Epithelial cell of esophagus (primary cell): ENCODE results near the gene THAP8.

Experiments used
- DNase-seq: peaks from one replicate; pipeline ENCODE4 v3.0.0; 2010; ENCODE audit warnings: low read depth
- H3K4me3 ChIP-seq: 2 replicates; pipeline ENCODE4 v1.5.1; 2011; ENCODE audit warnings: mild to moderate bottlenecking, low read length, control low read depth
- CTCF ChIP-seq: IDR thresholded peaks from 2 replicates; pipeline ENCODE4 v1.5.1; 2011; ENCODE audit warnings: low read depth, mild to moderate bottlenecking, low read length, control low read depth, inconsistent platforms; ENCODE audit not compliant: insufficient read depth; ENCODE audit errors: missing control alignments

Gene THAP8

GRCh38 chr19:35986664-35987570, 67.2 kb downstream of the THAP8 start:
- TF ChIP-seq CTCF: no peak
- peak overlapping the region; percentile 22 for H3K4me3 ChIP-seq
- DNase-seq: no peak

DNA sequence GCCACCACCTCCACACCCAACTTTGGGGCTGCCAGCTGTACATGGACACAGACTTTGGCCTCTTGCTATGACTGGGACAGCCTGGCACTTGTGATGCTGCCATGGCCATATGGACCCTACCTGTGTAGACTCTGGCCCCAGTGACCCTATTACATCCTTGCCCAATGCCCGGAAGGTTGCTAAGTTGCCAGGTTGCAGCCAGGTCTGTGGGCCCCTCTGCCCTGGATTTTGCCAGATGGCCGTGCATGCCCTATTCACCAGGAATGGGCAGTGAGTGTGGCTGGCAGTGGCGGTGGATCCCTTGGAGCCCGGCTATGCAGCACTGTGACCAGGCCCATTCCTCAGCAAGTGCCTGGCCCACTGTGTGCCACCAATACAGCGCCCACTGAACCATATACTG, 68.0 kb downstream of the THAP8 start:
- H3K4me3 ChIP-seq: no peak overlapping the region
- DNase-seq: no peak
- no peak for TF ChIP-seq CTCF
